HepG2 (cell line): ENCODE results near the gene B4GALT5. TPM values are rescaled to one million over a fixed set of nuclear protein-coding genes. Genes with fewer than 3 reads are reported as not detected.
A peak's percentile ranks its signal among the peaks of the same experiment; 100 is the strongest.

Experiments used
- AKAP8 ChIP-seq: sonication (generic); formaldehyde crosslinking; IDR thresholded peaks from 2 replicates; pipeline ENCODE4 v1.5.1; 2020; ENCODE audit warnings: mild to moderate bottlenecking, missing genetic modification reagents
- FOXA3 ChIP-seq: IDR thresholded peaks from 2 replicates; pipeline ENCODE4 v1.6.1; 2016; ENCODE audit warnings: missing genetic modification reagents, missing compliant biosample characterization
- GTF3A ChIP-seq: sonication (generic); formaldehyde crosslinking; conservative IDR thresholded peaks from 2 replicates; pipeline ENCODE4 v1.4.0; 2020; ENCODE audit warnings: mild to moderate bottlenecking, missing genetic modification reagents
- HMGA1 ChIP-seq: sonication (generic); formaldehyde crosslinking; conservative IDR thresholded peaks from 2 replicates; pipeline ENCODE4 v1.4.0; 2020; ENCODE audit warnings: missing genetic modification reagents
- IRF2 ChIP-seq: IDR thresholded peaks from 2 replicates; pipeline ENCODE4 v1.6.1; 2018; ENCODE audit warnings: missing genetic modification reagents, missing compliant biosample characterization
- MTF2 ChIP-seq: sonication (generic); formaldehyde crosslinking; IDR thresholded peaks from 2 replicates; pipeline ENCODE4 v1.5.0; 2020; ENCODE audit warnings: missing genetic modification reagents, borderline replicate concordance
- NONO ChIP-seq, 2 experiments: fragments of 450-650 bp in 1 of 2; sonication (generic) in 1 of 2; formaldehyde crosslinking in 1 of 2; IDR thresholded peaks in 1 of 2; conservative IDR thresholded peaks in 1 of 2; 2 replicates each; pipeline versions ENCODE4 v1.6.1 to v1.8.0; 2017 to 2022; ENCODE audit warnings: mild to moderate bottlenecking in 1 of 2, missing genetic modification reagents in 1 of 2, moderate library complexity in 1 of 2
- NR1H2 ChIP-seq: sonication (generic); formaldehyde crosslinking; IDR thresholded peaks from 2 replicates; pipeline ENCODE4 v1.8.1; 2022; ENCODE audit warnings: low read depth, missing genetic modification reagents, borderline replicate concordance
- RBAK ChIP-seq: sonication (generic); formaldehyde crosslinking; IDR thresholded peaks from 2 replicates; pipeline ENCODE4 v1.5.1; 2020; ENCODE audit warnings: mild to moderate bottlenecking, missing genetic modification reagents
- THAP11 ChIP-seq: IDR thresholded peaks from 2 replicates; pipeline ENCODE4 v1.6.1; 2016; ENCODE audit warnings: missing biosample characterization, missing genetic modification reagents
- ZFP41 ChIP-seq: sonication (generic); formaldehyde crosslinking; IDR thresholded peaks from 2 replicates; pipeline ENCODE4 v1.4.0; 2020; ENCODE audit warnings: mild to moderate bottlenecking, missing genetic modification reagents, borderline replicate concordance
- ZFP62 ChIP-seq: sonication (generic); formaldehyde crosslinking; IDR thresholded peaks from 2 replicates; pipeline ENCODE4 v1.4.0; 2020; ENCODE audit warnings: missing genetic modification reagents
- ZHX2 ChIP-seq, 2 experiments: sonication (generic) in 1 of 2; formaldehyde crosslinking in 1 of 2; IDR thresholded peaks; 2 replicates each; pipeline versions ENCODE4 v1.6.1 to v1.9.0; 2014 to 2022; ENCODE audit warnings: antibody characterized with exemption in 1 of 2, borderline replicate concordance in 1 of 2, inconsistent platforms in 1 of 2, low read depth in 1 of 2, missing genetic modification reagents in 1 of 2
- ZNF264 ChIP-seq: sonication (generic); formaldehyde crosslinking; IDR thresholded peaks from 2 replicates; pipeline ENCODE4 v1.4.0; 2020; ENCODE audit warnings: missing genetic modification reagents
- ZNF703 ChIP-seq: sonication (generic); formaldehyde crosslinking; IDR thresholded peaks from 2 replicates; pipeline ENCODE4 v1.5.1; 2020; ENCODE audit warnings: missing genetic modification reagents, mild to moderate bottlenecking, moderate library complexity, borderline replicate concordance
- ZNF773 ChIP-seq: sonication (generic); formaldehyde crosslinking; IDR thresholded peaks from 2 replicates; pipeline ENCODE4 v1.4.0; 2020; ENCODE audit warnings: missing genetic modification reagents, borderline replicate concordance
- ZSCAN31 ChIP-seq: sonication (generic); formaldehyde crosslinking; IDR thresholded peaks from 2 replicates; pipeline ENCODE4 v1.5.0; 2020; ENCODE audit warnings: low read depth, mild to moderate bottlenecking, missing genetic modification reagents
- polyA plus RNA-seq, 8 experiments: library from polyadenylated mRNA; depleted of rRNA in 3 of 8; stranded (reverse) in 7 of 8; unstranded in 1 of 8; fragments of >200 nt; fragmentation: Illumina TruSeq in 4 of 8; extraction: Trizol in 4 of 8; gene quantifications; 2 replicates each; pipeline versions ENCODE4 v1.2.1 to v1.2.3, GENCODE V29; 2011 to 2016; ENCODE audit warnings: low read depth in 4 of 8, missing spikeins in 1 of 8, mixed read lengths in 1 of 8; ENCODE audit not compliant: insufficient read depth in 1 of 8
- total RNA-seq, 5 experiments: library from RNA; depleted of rRNA; stranded (reverse); fragments of >200 nt; fragmentation: Illumina TruSeq; extraction: Trizol; gene quantifications; 2 replicates each; pipeline ENCODE4 v1.2.3, GENCODE V29; 2016; ENCODE audit warnings: low read depth in 1 of 5
- TF ChIP-seq, protein P1 (sequence below): sonication (generic); formaldehyde crosslinking; IDR thresholded peaks from 2 replicates; pipeline ENCODE4 v1.5.0; 2020; ENCODE audit warnings: mild to moderate bottlenecking, missing genetic modification reagents
- TF ChIP-seq, protein P2 (sequence below): sonication (generic); formaldehyde crosslinking; IDR thresholded peaks from 2 replicates; pipeline ENCODE4 v1.4.0; 2020; ENCODE audit warnings: missing genetic modification reagents, borderline replicate concordance

Gene B4GALT5
- total and polyA plus RNA-seq, 2 of the 13 experiments (the other 11 are each of a cell fraction or from before 2014, with no cell fraction given): 27.3 to 30.9 TPM

DNA sequence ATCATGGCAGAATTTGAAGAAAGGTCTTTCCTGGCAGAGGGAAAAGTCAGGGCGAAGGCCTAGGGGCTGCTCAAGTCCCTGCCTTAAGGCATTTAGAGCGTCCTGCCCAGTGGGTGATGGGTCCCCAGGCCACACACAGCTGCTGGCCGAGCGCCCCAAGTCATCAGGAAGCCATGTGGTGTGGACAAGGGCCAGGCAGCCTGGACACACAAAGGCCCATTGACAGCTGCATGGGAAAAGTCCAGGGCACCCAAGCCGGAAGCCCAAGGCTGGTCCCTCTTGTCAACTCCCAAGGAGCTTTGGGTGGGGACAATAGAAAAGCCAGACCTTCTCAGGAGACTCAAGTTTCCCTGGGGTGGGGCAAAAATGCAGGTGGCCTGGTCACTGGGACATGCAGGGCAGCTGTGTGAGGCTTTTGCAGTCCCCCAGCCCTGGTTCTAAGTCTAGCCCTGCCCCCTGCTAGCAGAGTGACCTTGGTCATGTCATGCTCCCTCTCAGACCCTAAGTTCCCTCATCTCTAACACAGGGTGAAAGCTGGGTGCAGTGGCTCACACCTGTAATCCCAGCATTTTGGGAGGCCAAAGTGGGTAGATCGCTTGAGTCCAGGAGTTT, 101.4 kb downstream of the B4GALT5 start (continued):
- TF ChIP-seq, protein P1, sequence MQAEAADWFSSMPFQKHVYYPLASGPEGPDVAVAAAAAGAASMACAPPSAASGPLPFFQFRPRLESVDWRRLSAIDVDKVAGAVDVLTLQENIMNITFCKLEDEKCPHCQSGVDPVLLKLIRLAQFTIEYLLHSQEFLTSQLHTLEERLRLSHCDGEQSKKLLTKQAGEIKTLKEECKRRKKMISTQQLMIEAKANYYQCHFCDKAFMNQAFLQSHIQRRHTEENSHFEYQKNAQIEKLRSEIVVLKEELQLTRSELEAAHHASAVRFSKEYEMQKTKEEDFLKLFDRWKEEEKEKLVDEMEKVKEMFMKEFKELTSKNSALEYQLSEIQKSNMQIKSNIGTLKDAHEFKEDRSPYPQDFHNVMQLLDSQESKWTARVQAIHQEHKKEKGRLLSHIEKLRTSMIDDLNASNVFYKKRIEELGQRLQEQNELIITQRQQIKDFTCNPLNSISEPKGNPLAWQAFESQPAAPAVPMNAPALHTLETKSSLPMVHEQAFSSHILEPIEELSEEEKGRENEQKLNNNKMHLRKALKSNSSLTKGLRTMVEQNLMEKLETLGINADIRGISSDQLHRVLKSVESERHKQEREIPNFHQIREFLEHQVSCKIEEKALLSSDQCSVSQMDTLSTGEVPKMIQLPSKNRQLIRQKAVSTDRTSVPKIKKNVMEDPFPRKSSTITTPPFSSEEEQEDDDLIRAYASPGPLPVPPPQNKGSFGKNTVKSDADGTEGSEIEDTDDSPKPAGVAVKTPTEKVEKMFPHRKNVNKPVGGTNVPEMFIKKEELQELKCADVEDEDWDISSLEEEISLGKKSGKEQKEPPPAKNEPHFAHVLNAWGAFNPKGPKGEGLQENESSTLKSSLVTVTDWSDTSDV: no peak
- no peak for TF ChIP-seq HMGA1 (CRISPR knock-in tag)
- TF ChIP-seq, protein P2, sequence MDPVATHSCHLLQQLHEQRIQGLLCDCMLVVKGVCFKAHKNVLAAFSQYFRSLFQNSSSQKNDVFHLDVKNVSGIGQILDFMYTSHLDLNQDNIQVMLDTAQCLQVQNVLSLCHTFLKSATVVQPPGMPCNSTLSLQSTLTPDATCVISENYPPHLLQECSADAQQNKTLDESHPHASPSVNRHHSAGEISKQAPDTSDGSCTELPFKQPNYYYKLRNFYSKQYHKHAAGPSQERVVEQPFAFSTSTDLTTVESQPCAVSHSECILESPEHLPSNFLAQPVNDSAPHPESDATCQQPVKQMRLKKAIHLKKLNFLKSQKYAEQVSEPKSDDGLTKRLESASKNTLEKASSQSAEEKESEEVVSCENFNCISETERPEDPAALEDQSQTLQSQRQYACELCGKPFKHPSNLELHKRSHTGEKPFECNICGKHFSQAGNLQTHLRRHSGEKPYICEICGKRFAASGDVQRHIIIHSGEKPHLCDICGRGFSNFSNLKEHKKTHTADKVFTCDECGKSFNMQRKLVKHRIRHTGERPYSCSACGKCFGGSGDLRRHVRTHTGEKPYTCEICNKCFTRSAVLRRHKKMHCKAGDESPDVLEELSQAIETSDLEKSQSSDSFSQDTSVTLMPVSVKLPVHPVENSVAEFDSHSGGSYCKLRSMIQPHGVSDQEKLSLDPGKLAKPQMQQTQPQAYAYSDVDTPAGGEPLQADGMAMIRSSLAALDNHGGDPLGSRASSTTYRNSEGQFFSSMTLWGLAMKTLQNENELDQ (CRISPR knock-in tag): no peak
- no peak for TF ChIP-seq GTF3A (CRISPR knock-in tag)
- TF ChIP-seq ZFP41 (CRISPR knock-in tag): no peak
- no peak for TF ChIP-seq RBAK (CRISPR knock-in tag)
- TF ChIP-seq ZNF264: peak; percentile 82
- TF ChIP-seq ZNF703 (CRISPR knock-in tag): no peak
- TF ChIP-seq MTF2 (CRISPR knock-in tag): no peak
- no peak for TF ChIP-seq NONO (IDR thresholded peaks at IDR 0.05)
- TF ChIP-seq NONO (CRISPR knock-in tag; conservative IDR thresholded peaks at IDR 0.05): no peak
- no peak for TF ChIP-seq ZHX2 (IDR thresholded peaks at IDR 0.05; ENCODE audit: low read depth)
- no peak for TF ChIP-seq ZHX2 (CRISPR knock-in tag; IDR thresholded peaks at IDR 0.05; ENCODE audit: borderline replicate concordance)
- TF ChIP-seq NR1H2: no peak
- TF ChIP-seq ZFP62 (CRISPR knock-in tag): 0 out of 2 replicates have a peak, but pooled peaks have one; percentile 81
- no peak for TF ChIP-seq ZNF773 (CRISPR knock-in tag)
- peak; percentile 57 for TF ChIP-seq FOXA3
- no peak for TF ChIP-seq ZSCAN31 (CRISPR knock-in tag)
- no peak for TF ChIP-seq IRF2 (CRISPR knock-in tag)
- TF ChIP-seq THAP11 (CRISPR knock-in tag): no peak
- TF ChIP-seq AKAP8 (CRISPR knock-in tag): no peak
